ENCODE data around the gene NEDD8.

Gene NEDD8

GRCh38 chr14:24187539-24187915, 44.6 kb downstream of the NEDD8 start:
- no peaks in the 10 kb centered on the region for H3K27me3 ChIP-seq
- H3K9me3 ChIP-seq = no peaks in the 10 kb centered on the region
- no peak for TF ChIP-seq CTCF (IDR thresholded peaks at IDR 0.05; ENCODE audit: low read depth, low read length)
- H3K4me3 ChIP-seq (ENCODE audit: low read depth, low read length) = peak overlapping the region; percentile 94
- peaks cover 53% of the 10 kb centered on the region for H3K36me3 ChIP-seq
- no peaks in the 10 kb centered on the region for H3K4me1 ChIP-seq
- no peak for DNase-seq

GRCh38 chr14:24186831-24187538, 45.2 kb downstream of the NEDD8 start:
- no peaks in the 10 kb centered on the region for H3K4me1 ChIP-seq
- H3K36me3 ChIP-seq = peaks cover 53% of the 10 kb centered on the region
- peak overlapping the region; percentile 94 for H3K4me3 ChIP-seq (ENCODE audit: low read depth, low read length)
- no peak for TF ChIP-seq CTCF (IDR thresholded peaks at IDR 0.05; ENCODE audit: low read depth, low read length)
- no peak for DNase-seq
- no peaks in the 10 kb centered on the region for H3K9me3 ChIP-seq
- no peaks in the 10 kb centered on the region for H3K27me3 ChIP-seq

- no peak for TF ChIP-seq CTCF (IDR thresholded peaks at IDR 0.05; ENCODE audit: low read depth, low read length)
- Histone ChIP-seq H3K9me3 (no peaks in the 10 kb centered on the region), H3K36me3 (peaks cover 64% of the 10 kb centered on the region), H3K4me1 (no peaks in the 10 kb centered on the region), H3K27me3 (no peaks in the 10 kb centered on the region), H3K4me3 (ENCODE audit: low read depth, low read length) (no peak overlapping the region)
- DNase-seq = no peak
Measured at GRCh38 chr14:24185741-24186140, 46.4 kb downstream of the NEDD8 start.

GRCh38 chr14:24185026-24185425, 47.1 kb downstream of the NEDD8 start:
- Histone ChIP-seq H3K27me3 (no peaks in the 10 kb centered on the region), H3K4me3 (ENCODE audit: low read depth, low read length) (no peak overlapping the region), H3K4me1 (no peaks in the 10 kb centered on the region), H3K36me3 (peaks cover 72% of the 10 kb centered on the region), H3K9me3 (no peaks in the 10 kb centered on the region)
- TF ChIP-seq CTCF (IDR thresholded peaks at IDR 0.05; ENCODE audit: low read depth, low read length) = no peak
- no peak for DNase-seq

GRCh38 chr14:24184104-24184970, 47.8 kb downstream of the NEDD8 start:
- Histone ChIP-seq H3K9me3 (no peaks in the 10 kb centered on the region), H3K27me3 (no peaks in the 10 kb centered on the region), H3K4me1 (no peaks in the 10 kb centered on the region), H3K36me3 (peaks cover 78% of the 10 kb centered on the region), H3K4me3 (ENCODE audit: low read depth, low read length) (no peak overlapping the region)
- no peak for DNase-seq
- TF ChIP-seq CTCF (IDR thresholded peaks at IDR 0.05; ENCODE audit: low read depth, low read length) = no peak

- no peak for DNase-seq
- Histone ChIP-seq H3K4me1 (no peaks in the 10 kb centered on the region), H3K4me3 (ENCODE audit: low read depth, low read length) (no peak overlapping the region), H3K27me3 (no peaks in the 10 kb centered on the region), H3K9me3 (no peaks in the 10 kb centered on the region), H3K36me3 (peaks cover 90% of the 10 kb centered on the region)
- TF ChIP-seq CTCF (IDR thresholded peaks at IDR 0.05; ENCODE audit: low read depth, low read length) = no peak
Measured at GRCh38 chr14:24183014-24183481, 49.1 kb downstream of the NEDD8 start.

Measured in BE2C (cell line).